Activated B cell treated with CpG ODN at 0.5 μM for 24 hours (primary cell): ENCODE measurements around the gene TGFBR1. TPM values are rescaled to one million over a fixed set of nuclear protein-coding genes. Genes with fewer than 3 reads are reported as not detected.

Experiments used
- ATAC-seq: fragments of 200-7000 bp; cut with Tn5 transposase; one replicate; pipeline ENCODE4 v1.10.0; 2021; ENCODE audit warnings: low read depth, mild to moderate bottlenecking, moderate library complexity
- CTCF ChIA-PET: fragments of 350-600 bp; sonication (Branson Sonifier 250); formaldehyde crosslinking; loops from one replicate; lab custom pipeline; 2021; ENCODE audit warnings: antibody characterized with exemption; lab: Charles Lee
- POLR2A ChIA-PET: fragments of 350-600 bp; sonication (Branson Sonifier 250); formaldehyde crosslinking; loops from one replicate; lab custom pipeline; 2021; ENCODE audit warnings: antibody characterized with exemption; lab: Charles Lee
- DNase-seq: peaks from one replicate; pipeline ENCODE4 v3.0.0; 2022
- H3K27ac Mint-ChIP-seq: one replicate; pipeline ENCODE4 v1.8.0; 2020; ENCODE audit warnings: mixed read lengths
- H3K27me3 Mint-ChIP-seq: one replicate; pipeline ENCODE4 v1.8.0; 2021; ENCODE audit warnings: mixed read lengths
- H3K36me3 Mint-ChIP-seq: one replicate; pipeline ENCODE4 v1.8.0; 2021; ENCODE audit warnings: low read depth, mixed read lengths
- H3K4me1 Mint-ChIP-seq: one replicate; pipeline ENCODE4 v1.8.0; 2021; ENCODE audit warnings: mixed read lengths
- H3K4me3 Mint-ChIP-seq: one replicate; pipeline ENCODE4 v1.8.0; 2020; ENCODE audit warnings: mild to moderate bottlenecking, mixed read lengths
- H3K9me3 Mint-ChIP-seq: one replicate; pipeline ENCODE4 v1.8.0; 2020; ENCODE audit warnings: mixed read lengths
- CTCF ChIP-seq: fragments of 200-600 bp; IDR thresholded peaks from one replicate; pipeline ENCODE4 v1.8.0; 2022; ENCODE audit warnings: antibody characterized with exemption, mild to moderate bottlenecking
- intact Hi-C: fragments of 100-400 bp; cut with micrococcal nuclease; formaldehyde crosslinking; loops from one replicate; pipeline ENCODE4 v1.15.1; 2024
- total RNA-seq: library from RNA; stranded (reverse); gene quantifications from 2 replicates; pipeline ENCODE4 v1.2.3, GENCODE V29; 2022

The TGFBR1 gene
- total RNA-seq, 1 donor from 2014 or later = 65.3 TPM

DNA sequence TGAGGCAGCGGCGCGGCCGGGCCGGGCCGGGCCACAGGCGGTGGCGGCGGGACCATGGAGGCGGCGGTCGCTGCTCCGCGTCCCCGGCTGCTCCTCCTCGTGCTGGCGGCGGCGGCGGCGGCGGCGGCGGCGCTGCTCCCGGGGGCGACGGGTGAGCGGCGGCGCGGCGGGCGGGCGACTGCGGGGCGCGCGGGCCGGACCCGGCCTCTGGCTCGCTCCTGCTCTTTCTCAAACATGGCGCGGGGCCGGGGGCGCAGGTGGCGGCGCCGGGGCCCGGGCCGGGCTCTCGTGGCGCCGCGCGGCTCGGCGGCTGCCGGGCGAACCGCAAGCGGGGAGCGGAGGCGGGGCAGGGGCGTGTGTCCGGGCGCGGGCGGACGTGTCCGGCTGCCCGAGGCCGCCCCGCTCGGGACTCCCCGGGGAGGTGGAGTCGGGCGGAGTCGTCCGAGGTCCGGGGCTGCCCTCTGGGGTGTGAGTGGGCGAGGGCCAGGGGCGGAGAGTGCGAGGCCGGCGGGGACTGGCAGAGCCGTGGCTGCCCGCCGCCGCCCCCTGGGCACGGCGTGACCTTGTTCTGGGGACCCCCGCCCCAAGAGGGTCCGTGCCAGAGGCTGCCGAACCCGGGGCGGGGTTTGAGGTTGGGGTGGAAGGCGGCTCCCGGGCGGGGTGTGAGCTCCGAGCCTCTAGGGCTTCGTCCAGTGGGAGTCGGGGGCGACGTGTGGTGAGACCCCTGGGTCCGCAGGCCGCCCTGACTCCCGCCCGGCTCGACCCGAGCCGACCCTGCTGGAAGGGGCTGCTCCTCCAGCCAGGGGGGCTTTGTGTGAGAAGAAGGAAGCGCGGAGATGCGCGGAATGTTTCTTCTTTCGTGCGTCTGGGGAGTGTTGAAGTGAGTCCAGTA is 485 bp downstream of the TGFBR1 start:
- peak overlapping the region; percentile 87 for H3K4me3 Mint-ChIP-seq
- ATAC-seq (peak; percentile 18), DNase-seq (peak; percentile 60)
- peak overlapping the region; percentile 81 for H3K27ac Mint-ChIP-seq
- H3K9me3 Mint-ChIP-seq = no peaks in the 10 kb centered on the region
- intact Hi-C loops = loop anchor here (1.0 to 5.0 kb wide), 5 partner anchors 14 to 801 kb away; partner anchors contain the start of genes ALG2, SEC61B and STX17
- ChIA-PET CTCF (interaction anchor here (1.0 to 2.1 kb wide), 6 partner anchors 13 to 104 kb away, joined by 3 to 15 read pairs (median 10); no protein-coding TSS in a partner anchor), POLR2A (interaction anchor here (0.7 to 4.8 kb wide), 20 partner anchors 8 to 717 kb away, joined by 3 to 54 read pairs (median 7); no protein-coding TSS in a partner anchor)
- H3K4me1 Mint-ChIP-seq = peaks cover 58% of the 10 kb centered on the region
- TF ChIP-seq CTCF = no peak
- peaks cover 2% of the 10 kb centered on the region for H3K36me3 Mint-ChIP-seq
- no peaks in the 10 kb centered on the region for H3K27me3 Mint-ChIP-seq

DNA sequence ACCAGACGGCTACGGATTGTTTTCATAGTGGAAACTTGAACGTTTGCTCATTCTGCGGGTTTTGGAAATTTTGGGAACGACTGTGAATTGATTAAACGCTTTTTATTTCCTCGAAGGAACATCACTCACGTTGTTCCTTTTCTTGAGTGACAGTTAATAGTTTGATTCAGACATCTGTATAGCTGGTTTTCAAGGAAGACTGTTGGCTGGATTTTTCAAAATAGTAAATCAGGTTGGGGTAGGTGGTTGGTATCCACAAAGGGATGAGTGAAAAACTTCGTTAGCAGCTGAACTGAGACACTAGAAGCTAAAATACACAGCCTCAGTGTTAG is 1.1 kb downstream of the TGFBR1 start:
- H3K36me3 Mint-ChIP-seq = peaks cover 2% of the 10 kb centered on the region
- ATAC-seq (no peak), DNase-seq (no peak)
- H3K27me3 Mint-ChIP-seq = no peaks in the 10 kb centered on the region
- ChIA-PET CTCF (no interaction called here), POLR2A (interaction anchor here (0.6 to 4.8 kb wide), 11 partner anchors 8 to 78 kb away, joined by 3 to 54 read pairs (median 10); no protein-coding TSS in a partner anchor)
- H3K27ac Mint-ChIP-seq = peak overlapping the region; percentile 81
- intact Hi-C loops = loop anchor here (1.0 to 5.0 kb wide), 2 partner anchors 13 to 116 kb away; partner anchors contain the start of genes ALG2 and SEC61B
- peaks cover 63% of the 10 kb centered on the region for H3K4me1 Mint-ChIP-seq
- peak overlapping the region; percentile 87 for H3K4me3 Mint-ChIP-seq
- no peaks in the 10 kb centered on the region for H3K9me3 Mint-ChIP-seq
- no peak for TF ChIP-seq CTCF

DNA sequence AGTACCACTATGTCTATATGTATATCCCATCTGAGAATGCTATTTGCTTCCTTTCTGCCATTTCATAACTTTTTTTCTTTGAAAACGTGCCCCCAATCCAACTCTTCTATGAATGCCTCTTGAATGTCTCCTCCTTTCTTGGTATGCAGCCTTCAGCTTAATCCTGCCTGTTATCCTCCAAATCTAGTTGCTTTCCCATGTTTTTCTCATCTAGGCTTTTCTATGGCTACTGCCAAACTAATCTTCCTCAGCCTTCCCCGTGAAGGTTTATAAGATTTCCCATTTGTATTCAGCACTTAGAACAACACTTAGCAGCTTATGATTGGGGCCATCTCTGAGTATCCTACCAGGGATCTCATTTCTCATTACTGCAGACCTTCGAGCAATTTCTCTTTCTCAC is 2.5 kb downstream of the TGFBR1 start:
- POLR2A ChIA-PET = interaction anchor here (0.5 to 4.8 kb wide), 5 partner anchors 12 to 732 kb away, joined by 3 to 54 read pairs (median 10); no protein-coding TSS in a partner anchor
- CTCF ChIA-PET = no interaction called here

GRCh38 chr9:99108131-99108530 is 3.2 kb downstream of the TGFBR1 start:
- Mint-ChIP-seq H3K36me3 (peaks cover 8% of the 10 kb centered on the region), H3K4me1 (peaks cover 81% of the 10 kb centered on the region), H3K27ac (peak overlapping the region; percentile 27), H3K9me3 (no peaks in the 10 kb centered on the region), H3K4me3 (no peak overlapping the region), H3K27me3 (no peaks in the 10 kb centered on the region)
- ATAC-seq (no peak), DNase-seq (no peak)
- intact Hi-C loops = loop anchor here (5.0 kb wide), 1 partner anchor 114 kb away; the partner anchor contains the start of genes ALG2 and SEC61B
- TF ChIP-seq CTCF = no peak
- ChIA-PET CTCF (no interaction called here), POLR2A (no interaction called here)

More for the DNA sequence above, 2.5 kb downstream of the TGFBR1 start:
- no peak for DNase-seq
- peaks cover 74% of the 10 kb centered on the region for H3K4me1 Mint-ChIP-seq
- no peaks in the 10 kb centered on the region for H3K9me3 Mint-ChIP-seq
- ATAC-seq = no peak
- no peaks in the 10 kb centered on the region for H3K27me3 Mint-ChIP-seq
- intact Hi-C loops = loop anchor here (5.0 kb wide), 1 partner anchor 115 kb away; the partner anchor contains the start of genes ALG2 and SEC61B
- peak overlapping the region; percentile 63 for H3K27ac Mint-ChIP-seq
- no peak for TF ChIP-seq CTCF
- H3K36me3 Mint-ChIP-seq = peaks cover 8% of the 10 kb centered on the region
- peak overlapping the region; percentile 87 for H3K4me3 Mint-ChIP-seq

GRCh38 chr9:99109522-99109921 is 4.6 kb downstream of the TGFBR1 start:
- CTCF ChIA-PET = no interaction called here
- Mint-ChIP-seq H3K27me3 (no peaks in the 10 kb centered on the region), H3K4me1 (peaks cover 83% of the 10 kb centered on the region), H3K27ac (peak overlapping the region; percentile 27), H3K9me3 (no peaks in the 10 kb centered on the region), H3K4me3 (no peak overlapping the region), H3K36me3 (peaks cover 8% of the 10 kb centered on the region)
- no peak for ATAC-seq
- POLR2A ChIA-PET = no interaction called here
- intact Hi-C loops = loop anchor here (5.0 kb wide), 1 partner anchor 113 kb away; the partner anchor contains the start of genes ALG2 and SEC61B
- no peak for TF ChIP-seq CTCF
- DNase-seq = no peak
